GM23248 (cell line): ENCODE data around the gene CCT4.

Source experiments
- EZH2 ChIP-seq: fragments of 200-600 bp; sonication (generic); IDR thresholded peaks from 2 replicates; pipeline ENCODE4 v1.6.1; 2018; ENCODE audit warnings: antibody characterized with exemption, mild to moderate bottlenecking; ENCODE audit not compliant: insufficient read depth, poor library complexity, severe bottlenecking
- EZH2phosphoT487 ChIP-seq: fragments of 200-600 bp; sonication (generic); IDR thresholded peaks from 2 replicates; pipeline ENCODE4 v1.6.1; 2018; ENCODE audit warnings: antibody characterized with exemption, moderate library complexity, mild to moderate bottlenecking, low read depth; ENCODE audit not compliant: insufficient read depth

GRCh38 chr2:61906186-61906470 lies 17.7 kb upstream of the CCT4 start:
- no peak for TF ChIP-seq EZH2
- TF ChIP-seq EZH2phosphoT487 = no peak
